RWPE2 (cell line): Measurements from ENCODE around the gene NEK1.

Experiments used
- ATAC-seq: fragments of 200-7000 bp; cut with Tn5 transposase; 3 replicates; pipeline ENCODE4 v1.9.1; 2021; ENCODE audit warnings: low read depth
- DNase-seq: peaks from one replicate; pipeline ENCODE4 v3.0.0-alpha.2; 2020; ENCODE audit warnings: low spot score
- H3K27ac ChIP-seq: fragments of 450-650 bp; 2 replicates; pipeline ENCODE4 v1.5.1; 2017; ENCODE audit warnings: mild to moderate bottlenecking; ENCODE audit not compliant: poor library complexity, severe bottlenecking
- H3K27me3 ChIP-seq: fragments of 250-450 bp; sonication (Bioruptor Pico); 2 replicates; pipeline ENCODE4 v1.5.1; 2021; ENCODE audit warnings: mild to moderate bottlenecking, moderate library complexity; ENCODE audit not compliant: insufficient read depth, poor library complexity, severe bottlenecking
- H3K36me3 ChIP-seq: fragments of 250-450 bp; sonication (Bioruptor Pico); 2 replicates; pipeline ENCODE4 v1.5.1; 2020; ENCODE audit warnings: low read depth, mild to moderate bottlenecking, moderate library complexity
- H3K4me1 ChIP-seq: fragments of 250-450 bp; sonication (Bioruptor Pico); 2 replicates; pipeline ENCODE4 v1.5.1; 2021; ENCODE audit warnings: mild to moderate bottlenecking, moderate library complexity; ENCODE audit not compliant: insufficient read depth, poor library complexity, severe bottlenecking
- H3K4me3 ChIP-seq: fragments of 250-450 bp; sonication (Bioruptor Pico); 2 replicates; pipeline ENCODE4 v1.5.1; 2021; ENCODE audit warnings: mild to moderate bottlenecking, moderate library complexity; ENCODE audit not compliant: severe bottlenecking
- H3K9me3 ChIP-seq: fragments of 250-450 bp; sonication (Bioruptor Pico); 2 replicates; pipeline ENCODE4 v1.5.1; 2021; ENCODE audit warnings: mild to moderate bottlenecking, moderate library complexity; ENCODE audit not compliant: severe bottlenecking
- CTCF ChIP-seq: fragments of 450-650 bp; IDR thresholded peaks from one replicate; pipeline ENCODE4 v1.5.1; 2017; ENCODE audit warnings: mild to moderate bottlenecking, moderate library complexity; ENCODE audit not compliant: poor library complexity, severe bottlenecking

The NEK1 gene

GRCh38 chr4:169603312-169603711 is 9.1 kb downstream of the NEK1 start:
- peaks cover 13% of the 10 kb centered on the region for H3K4me1 ChIP-seq
- DNase-seq = no peak
- H3K27me3 ChIP-seq = no peaks in the 10 kb centered on the region
- H3K9me3 ChIP-seq = no peaks in the 10 kb centered on the region
- ATAC-seq = no peak
- no peak for TF ChIP-seq CTCF
- H3K36me3 ChIP-seq = peaks cover 35% of the 10 kb centered on the region
- no peak overlapping the region for H3K4me3 ChIP-seq
- no peak overlapping the region for H3K27ac ChIP-seq

- peaks cover 13% of the 10 kb centered on the region for H3K4me1 ChIP-seq
- TF ChIP-seq CTCF = no peak
- no peak overlapping the region for H3K4me3 ChIP-seq
- ATAC-seq (no peak), DNase-seq (no peak)
- H3K27ac ChIP-seq = no peak overlapping the region
- no peaks in the 10 kb centered on the region for H3K9me3 ChIP-seq
- H3K27me3 ChIP-seq = no peaks in the 10 kb centered on the region
- peaks cover 36% of the 10 kb centered on the region for H3K36me3 ChIP-seq
Measured at GRCh38 chr4:169601016-169601771, 11.2 kb downstream of the NEK1 start.

- H3K4me1 ChIP-seq = no peaks in the 10 kb centered on the region
- no peak overlapping the region for H3K27ac ChIP-seq
- no peak for TF ChIP-seq CTCF
- H3K27me3 ChIP-seq = no peaks in the 10 kb centered on the region
- DNase-seq = no peak
- ATAC-seq = no peak
- no peaks in the 10 kb centered on the region for H3K9me3 ChIP-seq
- peaks cover 29% of the 10 kb centered on the region for H3K36me3 ChIP-seq
- no peak overlapping the region for H3K4me3 ChIP-seq
Measured at GRCh38 chr4:169594560-169595195, 17.7 kb downstream of the NEK1 start.

GRCh38 chr4:169593050-169593560 is 19.3 kb downstream of the NEK1 start:
- DNase-seq (no peak), ATAC-seq (no peak)
- Histone ChIP-seq H3K27me3 (no peaks in the 10 kb centered on the region), H3K4me3 (no peak overlapping the region), H3K4me1 (no peaks in the 10 kb centered on the region), H3K27ac (no peak overlapping the region), H3K36me3 (peaks cover 37% of the 10 kb centered on the region), H3K9me3 (no peaks in the 10 kb centered on the region)
- TF ChIP-seq CTCF = no peak

GRCh38 chr4:169583563-169583962 is 28.8 kb downstream of the NEK1 start:
- Histone ChIP-seq H3K27me3 (no peaks in the 10 kb centered on the region), H3K9me3 (no peaks in the 10 kb centered on the region), H3K4me1 (no peaks in the 10 kb centered on the region), H3K4me3 (no peak overlapping the region), H3K36me3 (peaks cover 41% of the 10 kb centered on the region), H3K27ac (no peak overlapping the region)
- no peak for ATAC-seq
- TF ChIP-seq CTCF = no peak
- DNase-seq = no peak
